Measurements from ENCODE around the gene C1orf232. TPM values are rescaled to one million over a fixed set of nuclear protein-coding genes. Genes with fewer than 3 reads are reported as not detected.

C1orf232 gene
- total and polyA plus RNA-seq, 2 of the 13 experiments (the other 11 are each of a cell fraction or from before 2014, with no cell fraction given), result not detected

- no peak overlapping the region for H3K4me2 ChIP-seq (ENCODE audit: low read depth, low read length)
- H3K79me2 ChIP-seq (ENCODE audit: insufficient read depth, low read length), result no peaks in the 10 kb centered on the region
- ATAC-seq (no peak), DNase-seq (ENCODE audit: low spot score) (no peak), FAIRE-seq (no peak)
- H2AFZ ChIP-seq (ENCODE audit: low read length), result no peak overlapping the region
- no peak overlapping the region for H3K9ac ChIP-seq (ENCODE audit: insufficient read depth, low read depth, low read length)
- POLR2A ChIA-PET, result interaction anchor here (0.6 kb wide), 1 partner anchor 79 kb away, joined by 3 read pairs; no protein-coding TSS in a partner anchor
- no peak overlapping the region for H3K4me3 ChIP-seq (replicated peaks in 1 of 3; ENCODE audit: insufficient read depth in 1 of 3, low read depth in 2 of 3, low read length in 3 of 3)
- H3K27me3 ChIP-seq (ENCODE audit: control insufficient read depth in 1 of 2, insufficient read depth in 2 of 2, low read length in 2 of 2), result peaks cover 14 to 55% of the 10 kb centered on the region in 2 experiments; a peak in 4 of 5 replicates
- H3K4me1 ChIP-seq (ENCODE audit: insufficient read depth, low read length), result peaks cover 15% of the 10 kb centered on the region
- no TSS peak for BruUV-seq (replicated peaks)
- H3K9me3 ChIP-seq (ENCODE audit: low read length), result no peaks in the 10 kb centered on the region
- in situ Hi-C loops (cut with HindIII; ENCODE audit: extremely low pct_ligation_motif_present, low pct_unique_long_range_greater_than_20kb), result loop anchor here (10.0 kb wide), 1 partner anchor 52 kb away; no protein-coding TSS in a partner anchor
- 29% methylated on average over 6 of the region's 12 CpGs for WGBS (ENCODE audit: low lambda C conversion rate)
- intact Hi-C loops (cut with micrococcal nuclease; ENCODE audit: unreplicated experiment), result no loop called here
- no peak overlapping the region for H3K27ac ChIP-seq (ENCODE audit: extremely low read length, insufficient read depth, low read length)
- CTCF ChIA-PET (ENCODE audit: low intra/inter-chr PET ratio, low total read pairs), result no interaction called here
- TF ChIP-seq ZMYM4 (CRISPR knock-in tag; IDR thresholded peaks at IDR 0.05), result no peak
- no peak for TF ChIP-seq ZNF776 (CRISPR knock-in tag; IDR thresholded peaks at IDR 0.05)
- no peak for TF ChIP-seq ZIK1 (CRISPR knock-in tag; IDR thresholded peaks at IDR 0.05; ENCODE audit: borderline replicate concordance, low read depth)
- TF ChIP-seq TEAD2 (CRISPR knock-in tag; IDR thresholded peaks at IDR 0.05), result no peak
- TF ChIP-seq ZNF652 (CRISPR knock-in tag; IDR thresholded peaks at IDR 0.05; ENCODE audit: borderline replicate concordance, low read depth), result peak; percentile 88
- H3K36me3 ChIP-seq (replicated peaks in 1 of 2; ENCODE audit: control insufficient read depth in 1 of 2, insufficient read depth in 2 of 2, low read length in 2 of 2), result no peaks in the 10 kb centered on the region
- no peaks in the 10 kb centered on the region for H4K20me1 ChIP-seq (ENCODE audit: insufficient read depth, low read length)
Observed at GRCh38 chr1:26156285-26157038, 12.3 kb downstream of the C1orf232 start.

DNA sequence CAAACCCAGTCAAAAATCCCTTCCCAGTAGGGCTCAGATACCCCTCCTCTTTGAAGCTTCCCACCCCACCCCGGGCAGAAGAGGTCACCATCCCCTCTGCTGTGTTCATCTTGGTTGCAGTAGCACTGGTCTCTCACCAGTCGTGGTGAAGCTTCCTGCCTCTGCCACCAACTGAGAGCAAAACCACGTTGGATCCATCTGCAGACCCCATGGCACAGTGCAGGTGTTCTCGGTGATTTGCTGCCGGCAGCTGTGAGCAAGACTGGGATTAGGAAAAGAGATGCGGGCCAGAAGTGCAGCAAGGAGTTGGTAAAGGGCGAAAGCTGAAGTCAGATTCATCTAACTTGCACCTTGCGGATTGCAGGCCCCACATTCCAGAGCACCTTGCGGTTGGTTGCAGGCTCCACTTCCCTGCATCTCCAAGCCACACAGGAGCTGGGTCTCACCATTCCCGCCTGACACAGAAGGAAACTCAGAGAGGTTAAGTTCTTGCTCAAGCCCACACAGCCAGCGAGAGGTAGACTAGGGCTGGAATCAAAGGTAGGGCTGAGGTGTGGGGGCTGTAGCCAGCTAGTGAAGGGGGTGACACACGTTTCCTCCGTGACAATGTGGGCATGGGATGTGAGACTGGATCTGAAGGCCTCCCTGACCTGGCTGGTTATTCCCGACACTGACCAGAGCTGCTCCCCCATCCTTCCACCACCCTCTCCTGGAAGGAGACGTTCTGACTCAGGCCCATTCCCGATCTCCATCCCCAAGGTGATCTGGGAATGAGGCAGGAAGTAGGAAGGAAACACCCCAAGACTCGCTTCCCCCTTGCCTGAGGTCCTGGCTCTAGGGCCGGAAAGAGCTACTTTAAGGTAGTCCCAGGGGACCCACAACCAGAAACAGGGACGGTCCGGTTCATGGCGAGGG is 13.1 kb downstream of the C1orf232 start:
- H3K27ac ChIP-seq (ENCODE audit: extremely low read length, insufficient read depth, low read length), result no peak overlapping the region
- ATAC-seq (no peak), FAIRE-seq (no peak), DNase-seq (ENCODE audit: low spot score) (no peak)
- no peak overlapping the region for H3K4me3 ChIP-seq (replicated peaks in 1 of 3; ENCODE audit: insufficient read depth in 1 of 3, low read depth in 2 of 3, low read length in 3 of 3)
- BruUV-seq (replicated peaks), result no TSS peak
- no peaks in the 10 kb centered on the region for H3K79me2 ChIP-seq (ENCODE audit: insufficient read depth, low read length)
- ChIA-PET CTCF (ENCODE audit: low intra/inter-chr PET ratio, low total read pairs) (no interaction called here), POLR2A (interaction anchor here (0.6 kb wide), 1 partner anchor 79 kb away, joined by 3 read pairs; no protein-coding TSS in a partner anchor)
- in situ Hi-C loops (cut with HindIII; ENCODE audit: extremely low pct_ligation_motif_present, low pct_unique_long_range_greater_than_20kb), result loop anchor here (10.0 kb wide), 1 partner anchor 51 kb away; no protein-coding TSS in a partner anchor
- no peaks in the 10 kb centered on the region for H3K36me3 ChIP-seq (replicated peaks in 1 of 2; ENCODE audit: control insufficient read depth in 1 of 2, insufficient read depth in 2 of 2, low read length in 2 of 2)
- peaks cover 10% of the 10 kb centered on the region for H3K4me1 ChIP-seq (ENCODE audit: insufficient read depth, low read length)
- intact Hi-C loops (cut with micrococcal nuclease; ENCODE audit: unreplicated experiment), result no loop called here
- H4K20me1 ChIP-seq (ENCODE audit: insufficient read depth, low read length), result no peaks in the 10 kb centered on the region
- 26% methylated on average over 19 of the region's 21 CpGs for WGBS (ENCODE audit: low lambda C conversion rate)
- TF ChIP-seq, protein P1, sequence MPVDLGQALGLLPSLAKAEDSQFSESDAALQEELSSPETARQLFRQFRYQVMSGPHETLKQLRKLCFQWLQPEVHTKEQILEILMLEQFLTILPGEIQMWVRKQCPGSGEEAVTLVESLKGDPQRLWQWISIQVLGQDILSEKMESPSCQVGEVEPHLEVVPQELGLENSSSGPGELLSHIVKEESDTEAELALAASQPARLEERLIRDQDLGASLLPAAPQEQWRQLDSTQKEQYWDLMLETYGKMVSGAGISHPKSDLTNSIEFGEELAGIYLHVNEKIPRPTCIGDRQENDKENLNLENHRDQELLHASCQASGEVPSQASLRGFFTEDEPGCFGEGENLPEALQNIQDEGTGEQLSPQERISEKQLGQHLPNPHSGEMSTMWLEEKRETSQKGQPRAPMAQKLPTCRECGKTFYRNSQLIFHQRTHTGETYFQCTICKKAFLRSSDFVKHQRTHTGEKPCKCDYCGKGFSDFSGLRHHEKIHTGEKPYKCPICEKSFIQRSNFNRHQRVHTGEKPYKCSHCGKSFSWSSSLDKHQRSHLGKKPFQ (CRISPR knock-in tag; IDR thresholded peaks at IDR 0.05; ENCODE audit: insufficient replicate concordance), result no peak
- peak; percentile 83 for TF ChIP-seq ZNF768 (CRISPR knock-in tag; IDR thresholded peaks at IDR 0.05)
- no peak for TF ChIP-seq TRIM24 (CRISPR knock-in tag; IDR thresholded peaks at IDR 0.05)
- no peaks in the 10 kb centered on the region for H3K9me3 ChIP-seq (ENCODE audit: low read length)
- H3K9ac ChIP-seq (ENCODE audit: insufficient read depth, low read depth, low read length), result no peak overlapping the region
- H3K27me3 ChIP-seq (ENCODE audit: control insufficient read depth in 1 of 2, insufficient read depth in 2 of 2, low read length in 2 of 2), result peaks cover 10 to 51% of the 10 kb centered on the region in 2 experiments; a peak in 3 of 5 replicates
- H3K4me2 ChIP-seq (ENCODE audit: low read depth, low read length), result no peak overlapping the region
- H2AFZ ChIP-seq (ENCODE audit: low read length), result no peak overlapping the region

All from HepG2 (cell line).